Measurements from ENCODE around the gene ZMYM4.
"Not testable (repeated sequence)": the region's sequence is repeated elsewhere in the genome, so short reads cannot be mapped to it uniquely, and the experiment has no call there.

Gene ZMYM4

DNA sequence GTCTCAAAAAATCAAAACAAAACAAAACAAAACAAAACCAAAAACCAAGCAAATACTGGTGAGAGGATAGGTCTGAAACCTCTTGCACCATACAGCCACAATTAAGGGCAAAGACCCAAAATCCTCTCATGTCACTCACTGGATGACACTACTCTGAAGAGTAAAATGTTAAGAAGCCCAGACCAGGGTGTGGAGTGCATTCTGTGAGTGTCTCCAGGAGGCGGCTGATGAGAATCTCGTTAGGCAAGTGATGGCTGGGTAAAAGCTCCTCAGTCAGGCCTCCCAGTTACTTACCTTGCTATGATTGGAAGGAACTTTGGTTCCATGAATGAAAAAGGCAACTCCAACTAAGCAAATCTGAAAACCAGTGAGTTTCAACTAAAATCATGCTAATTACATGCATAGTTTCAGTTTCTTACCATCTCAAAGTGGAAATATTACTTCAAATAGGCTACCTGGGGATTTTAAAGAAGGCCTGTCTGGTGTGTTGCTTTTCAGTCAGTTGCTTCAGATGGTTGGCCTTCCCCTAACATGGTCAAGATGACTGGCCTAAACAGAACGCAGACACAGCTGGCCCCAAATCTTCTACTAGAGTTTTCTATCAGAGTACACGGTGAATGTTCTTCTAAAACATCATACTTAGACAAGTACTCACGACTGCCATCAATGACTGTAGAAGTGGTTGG lies 193.6 kb downstream of the ZMYM4 start:
- no peak for DNase-seq

DNA sequence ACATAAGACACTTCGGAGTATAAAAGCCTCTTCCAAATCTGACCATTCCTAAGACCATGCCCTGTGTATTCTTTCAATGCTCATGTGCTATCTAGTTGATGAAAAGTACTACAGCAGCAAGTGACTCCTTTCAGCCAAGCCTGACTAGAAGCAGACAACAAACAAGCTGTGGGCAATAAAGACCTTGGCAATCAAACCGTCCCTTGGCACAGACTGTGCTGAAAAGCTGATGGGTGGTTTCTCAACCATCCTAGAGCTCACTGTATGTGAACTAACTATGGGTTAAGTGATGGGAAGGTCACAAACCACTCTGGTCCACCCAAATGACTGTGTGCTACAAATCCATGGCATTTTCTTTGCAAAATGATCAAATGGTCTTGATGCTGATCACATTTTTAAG lies 194.7 kb downstream of the ZMYM4 start:
- DNase-seq, result no peak

DNA sequence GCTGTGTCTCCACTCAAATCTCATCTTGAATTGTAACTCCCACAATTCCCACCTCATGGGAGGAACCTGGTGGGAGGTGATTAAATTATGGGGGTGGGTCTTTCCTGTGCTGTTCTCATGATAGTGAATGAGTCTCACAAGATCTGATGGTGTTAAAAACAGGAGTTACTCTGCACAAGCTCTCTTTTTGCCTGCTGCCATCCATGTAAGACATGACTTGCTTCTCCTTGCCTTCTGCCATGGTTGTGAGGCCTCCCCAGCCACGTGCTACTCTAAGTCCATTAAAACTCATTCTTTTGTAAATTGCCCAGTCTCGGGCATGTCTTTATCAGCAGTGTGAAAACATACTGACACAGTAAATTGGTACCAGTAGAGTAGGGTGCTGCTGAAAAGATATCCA lies 195.2 kb downstream of the ZMYM4 start:
- DNase-seq, result not testable (repeated sequence)

DNA sequence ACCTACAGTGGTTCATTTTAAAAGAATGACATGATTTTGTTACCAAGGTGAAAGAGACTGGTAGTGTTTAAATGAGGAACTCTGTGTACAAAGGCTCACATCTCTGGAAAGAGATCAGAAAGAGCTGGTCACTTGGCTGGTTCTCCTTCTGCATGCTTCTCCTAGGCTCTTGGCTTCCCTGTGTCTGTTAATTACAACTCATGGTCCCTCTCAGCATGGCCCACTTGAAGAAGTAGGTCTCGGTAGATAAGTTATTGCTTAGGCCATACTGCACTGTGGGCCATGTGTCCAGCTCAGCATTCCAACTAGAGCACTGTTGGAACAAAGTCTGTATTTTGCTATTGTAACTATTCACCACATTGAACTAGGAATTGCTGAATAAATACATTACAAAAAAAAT lies 197.6 kb downstream of the ZMYM4 start:
- DNase-seq, result no peak

DNA sequence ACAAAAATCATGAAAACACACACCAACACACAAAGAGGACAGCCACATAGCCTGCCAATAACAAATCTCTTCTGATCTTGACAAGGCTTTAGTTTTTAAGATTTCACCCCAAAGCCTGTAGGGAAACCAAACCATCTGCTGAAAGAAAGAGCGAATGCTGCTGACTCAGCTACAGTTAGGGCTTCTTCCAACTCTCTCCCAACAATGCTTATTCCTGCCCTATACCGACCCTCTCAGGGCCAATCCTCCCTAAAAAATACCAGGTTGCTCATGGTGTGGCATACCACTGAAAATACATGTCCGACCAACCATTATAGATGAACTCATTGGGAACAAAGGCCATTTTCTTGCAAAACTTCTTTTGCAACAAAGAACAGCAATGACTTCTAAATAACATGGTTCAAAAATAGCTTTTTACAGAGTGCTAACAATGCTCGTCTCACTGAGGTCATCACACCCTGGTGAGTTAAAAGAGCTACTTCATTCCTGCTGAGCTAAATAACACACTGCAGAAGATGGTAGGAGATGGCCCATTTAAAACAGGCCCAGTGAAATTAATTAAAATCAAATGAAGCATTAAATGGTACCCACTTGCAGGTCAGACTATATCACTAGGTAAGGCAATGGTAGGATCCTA lies 202.6 kb downstream of the ZMYM4 start:
- DNase-seq, result no peak
